HAP-1 (cell line): Measurements from ENCODE around the gene LRFN5.
"Not testable (repeated sequence)": the region's sequence is repeated elsewhere in the genome, so short reads cannot be mapped to it uniquely, and the experiment has no call there.

Experiments used
- DNase-seq, 2 experiments: peaks; one replicate each; pipeline ENCODE4 v3.0.0-alpha.2; 2016 to 2020; ENCODE audit warnings: low spot score in 2 of 2
- H3K27me3 ChIP-seq: fragments of 250-450 bp; sonication (Bioruptor Pico); 2 replicates; pipeline ENCODE4 v1.5.1; 2020; ENCODE audit warnings: low read depth, mild to moderate bottlenecking, moderate library complexity
- H3K36me3 ChIP-seq: fragments of 250-450 bp; sonication (Bioruptor Pico); replicated peaks from 2 replicates; pipeline ENCODE4 v1.5.1; 2020; ENCODE audit warnings: mild to moderate bottlenecking
- H3K4me1 ChIP-seq: fragments of 250-450 bp; sonication (Bioruptor Pico); 2 replicates; pipeline ENCODE4 v1.5.1; 2020; ENCODE audit warnings: mild to moderate bottlenecking
- H3K4me3 ChIP-seq: fragments of 250-450 bp; sonication (Bioruptor Pico); 2 replicates; pipeline ENCODE4 v1.5.1; 2020; ENCODE audit warnings: mild to moderate bottlenecking, moderate library complexity
- H3K9me3 ChIP-seq: fragments of 250-450 bp; sonication (Bioruptor Pico); 2 replicates; pipeline ENCODE4 v1.5.1; 2020; ENCODE audit warnings: mild to moderate bottlenecking, moderate library complexity
- in situ Hi-C: fragments of 300-500 bp; cut with MboI; formaldehyde crosslinking; loops from 3 replicates; pipeline ENCODE4 v1.14.3; 2020; ENCODE audit warnings: low sequenced_read_pairs, inconsistent platforms, mixed read lengths

Gene LRFN5

GRCh38 chr14:41911155-41911554, 304.5 kb downstream of the LRFN5 start:
- DNase-seq, H3K4me3 ChIP-seq, H3K36me3 ChIP-seq, H3K9me3 ChIP-seq, in situ Hi-C loops, H3K4me1 ChIP-seq, H3K27me3 ChIP-seq: not testable (repeated sequence)

GRCh38 chr14:41913398-41913797, 306.7 kb downstream of the LRFN5 start:
- Histone ChIP-seq H3K4me1 (no peaks in the 10 kb centered on the region), H3K4me3 (no peak overlapping the region), H3K9me3 (no peaks in the 10 kb centered on the region), H3K36me3 (no peaks in the 10 kb centered on the region), H3K27me3 (no peaks in the 10 kb centered on the region)
- DNase-seq = no peak
- in situ Hi-C loops = no loop called here

GRCh38 chr14:41915732-41916131, 309.1 kb downstream of the LRFN5 start:
- H3K4me1 ChIP-seq = no peaks in the 10 kb centered on the region
- no peaks in the 10 kb centered on the region for H3K36me3 ChIP-seq
- in situ Hi-C loops = no loop called here
- no peak for DNase-seq
- no peaks in the 10 kb centered on the region for H3K9me3 ChIP-seq
- no peaks in the 10 kb centered on the region for H3K27me3 ChIP-seq
- no peak overlapping the region for H3K4me3 ChIP-seq

GRCh38 chr14:41916313-41916712, 309.6 kb downstream of the LRFN5 start:
- in situ Hi-C loops = no loop called here
- H3K36me3 ChIP-seq = no peaks in the 10 kb centered on the region
- H3K4me1 ChIP-seq = no peaks in the 10 kb centered on the region
- DNase-seq = no peak
- no peak overlapping the region for H3K4me3 ChIP-seq
- no peaks in the 10 kb centered on the region for H3K27me3 ChIP-seq
- H3K9me3 ChIP-seq = no peaks in the 10 kb centered on the region

- no peak overlapping the region for H3K4me3 ChIP-seq
- DNase-seq = peak; percentile 16 to 21
- no peaks in the 10 kb centered on the region for H3K36me3 ChIP-seq
- in situ Hi-C loops = no loop called here
- no peaks in the 10 kb centered on the region for H3K27me3 ChIP-seq
- H3K9me3 ChIP-seq = no peaks in the 10 kb centered on the region
- no peaks in the 10 kb centered on the region for H3K4me1 ChIP-seq
Measured at GRCh38 chr14:41925409-41925808, 318.7 kb downstream of the LRFN5 start.

GRCh38 chr14:41950428-41951151, 343.9 kb downstream of the LRFN5 start:
- Histone ChIP-seq H3K9me3 (no peaks in the 10 kb centered on the region), H3K4me3 (no peak overlapping the region), H3K27me3 (no peaks in the 10 kb centered on the region), H3K4me1 (no peaks in the 10 kb centered on the region), H3K36me3 (no peaks in the 10 kb centered on the region)
- in situ Hi-C loops = no loop called here
- no peak for DNase-seq
